ENCODE data around the gene PRICKLE3. TPM values are rescaled to one million over a fixed set of nuclear protein-coding genes. Genes with fewer than 3 reads are reported as not detected.

The PRICKLE3 gene
- total and polyA plus RNA-seq, 2 of the 4 experiments (the other 2 are of a cell fraction), result 3.4 to 6.4 TPM

DNA sequence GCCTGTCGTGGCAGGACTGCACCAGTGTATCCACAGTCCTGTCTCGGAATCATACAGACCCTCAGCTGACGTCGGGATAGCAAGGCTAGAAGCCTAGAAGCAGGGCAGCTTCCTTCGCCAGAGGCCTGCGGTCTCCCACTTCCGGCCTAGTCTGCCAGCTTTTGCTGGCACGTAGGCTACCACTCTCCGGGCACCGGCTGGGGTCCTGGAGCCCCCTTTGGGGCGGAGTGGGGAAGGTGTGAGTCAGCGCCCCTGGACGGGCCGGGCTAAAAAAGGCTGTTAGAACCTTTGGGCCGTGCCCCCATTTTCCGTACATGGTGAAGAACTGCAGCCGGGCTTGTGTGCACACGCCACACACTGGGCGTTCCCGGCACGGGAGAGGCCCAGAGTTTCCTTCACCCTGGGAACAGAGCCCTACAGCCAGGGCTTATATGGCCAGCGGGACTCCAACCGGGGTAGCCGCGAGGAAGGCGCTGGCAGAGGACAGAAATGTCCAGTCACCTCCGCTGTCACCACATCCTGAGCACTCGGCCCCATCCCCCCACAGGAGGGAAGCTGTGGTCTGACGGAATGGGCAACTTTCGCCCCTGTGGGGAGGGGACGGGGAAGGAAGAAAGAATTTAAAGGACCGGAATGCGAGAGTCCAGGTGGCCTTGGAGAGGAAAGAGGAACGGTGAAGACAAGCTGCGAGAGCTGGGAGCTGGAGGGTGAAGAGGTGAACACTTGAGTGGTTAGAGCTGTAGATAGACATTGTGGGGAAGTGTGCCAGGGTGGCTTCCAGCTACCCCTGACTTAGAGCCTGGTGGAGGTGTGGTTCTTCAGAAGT lies 19.0 kb downstream of the PRICKLE3 start:
- Histone ChIP-seq H3K79me1 (ENCODE audit: low read depth in 1 of 2, low read length in 2 of 2) (peaks cover 3% of the 10 kb centered on the region in 2 experiments; a peak in 3 of 4 replicates), H2BK15ac (ENCODE audit: low read depth, low read length) (peak overlapping the region; percentile 93; the same call in 2 of the 3 replicates), H3K9ac (ENCODE audit: low read depth, low read length) (peak overlapping the region; percentile 69), H3K36me3 (ENCODE audit: control insufficient read depth, insufficient read depth, low read length) (no peaks in the 10 kb centered on the region), H2AK5ac (ENCODE audit: low read depth, low read length) (peak overlapping the region; percentile 91), H3K56ac (ENCODE audit: extremely low read depth, insufficient read depth, low read length) (peak overlapping the region; percentile 83; the same call in 1 of the 2 replicates), H4K20me1 (ENCODE audit: insufficient read depth, low read length) (no peaks in the 10 kb centered on the region; the same call in 1 of the 2 replicates), H4K5ac (ENCODE audit: low read depth, low read length) (peak overlapping the region; percentile 86), H4K8ac (ENCODE audit: low read depth in 2 of 2, low read length in 2 of 2) (peak overlapping the region; percentile 80 to 95), H3K4ac (ENCODE audit: low read depth, low read length) (peak overlapping the region; percentile 98), H3K18ac (ENCODE audit: low read depth, low read length) (peak overlapping the region; percentile 87), H3K27me3 (ENCODE audit: control insufficient read depth, insufficient read depth, low read length) (no peaks in the 10 kb centered on the region), H3K27ac (ENCODE audit: insufficient read depth, low read length) (peak overlapping the region; percentile 91), H3K4me2 (ENCODE audit: low read depth, low read length) (peak overlapping the region; percentile 80), H2AK9ac (replicated peaks; ENCODE audit: low read depth, low read length, poor library complexity) (peak overlapping the region; percentile 93), H3K4me3 (ENCODE audit: insufficient read depth, low read depth, low read length) (peak overlapping the region; percentile 39), H3K9me3 (ENCODE audit: control insufficient read depth, insufficient read depth, low read length) (no peaks in the 10 kb centered on the region; the same call in 1 of the 2 replicates), H2AFZ (replicated peaks; ENCODE audit: low read length, poor library complexity) (peak overlapping the region; percentile 92), H2BK20ac (ENCODE audit: low read depth, low read length) (peak overlapping the region; percentile 56), H2BK5ac (ENCODE audit: low read depth, low read length, poor library complexity, severe bottlenecking) (peak overlapping the region; percentile 93), H3K4me1 (ENCODE audit: control insufficient read depth, insufficient read depth, low read length) (peaks cover 9% of the 10 kb centered on the region), H4K91ac (ENCODE audit: insufficient read depth, low read depth, low read length) (peak overlapping the region; percentile 98), H3K9me1 (ENCODE audit: insufficient read depth, low read length) (no peaks in the 10 kb centered on the region), H3K23ac (ENCODE audit: low read depth, low read length) (peak overlapping the region; percentile 99), H2BK120ac (ENCODE audit: low read depth, low read length) (peak overlapping the region; percentile 91), H3K14ac (replicated peaks; ENCODE audit: low read depth, low read length) (peak overlapping the region; percentile 96)
- ChIA-PET CTCF (interaction anchor here (0.6 to 1.3 kb wide), 2 partner anchors 11 to 208 kb away, joined by 3 read pairs; no protein-coding TSS in a partner anchor), POLR2A (ENCODE audit: unreplicated experiment) (interaction anchor here (1.1 to 1.4 kb wide), 2 partner anchors 11 to 24 kb away, joined by 3 read pairs; no protein-coding TSS in a partner anchor)
- intact Hi-C loops (cut with micrococcal nuclease) (loop anchor here (10.0 kb wide), 1 partner anchor 92 kb away; the partner anchor contains the start of genes PRAF2 and WDR45), in situ Hi-C loops (cut with MboI; ENCODE audit: low sequenced_read_pairs) (no loop called here), dilution Hi-C loops (cut with HindIII; ENCODE audit: low sequenced_read_pairs, unreplicated experiment) (no loop called here)
- peak; percentile 73 for DNase-seq
- 58% methylated on average over 19 of the region's 35 CpGs; no CpG with 5 or more reads in 1 of the 2 experiments for WGBS, 2 experiments (ENCODE audit: extremely low coverage in 2 of 2, insufficient read length in 1 of 2)
- TF ChIP-seq NFE2L2 (IDR thresholded peaks at IDR 0.05; ENCODE audit: low read depth, low read length) (peak; percentile 27; the same call in 1 of the 2 replicates), BHLHE40 (IDR thresholded peaks at IDR 0.05; ENCODE audit: low read depth, low read length) (peak; percentile 60; the same call in 1 of the 2 replicates), CEBPB (IDR thresholded peaks at IDR 0.05; ENCODE audit: low read depth, low read length) (no peak), POLR2A (IDR thresholded peaks at IDR 0.05; ENCODE audit: low read depth, low read length) (peak; percentile 40)
- BruUV-seq (replicated peaks), result no TSS peak
- peak; percentile 50 for ATAC-seq (ENCODE audit: low read depth)
